Subcutaneous adipose tissue (tissue), 4 donors: ENCODE data around the gene FABP7. TPM values are rescaled to one million over a fixed set of nuclear protein-coding genes. Genes with fewer than 3 reads are reported as not detected.

Experiments
- CTCF ChIP-seq: fragments of 450-650 bp; IDR thresholded peaks from one replicate; pipeline ENCODE4 v1.5.1; 2016; ENCODE audit warnings: low read depth, mild to moderate bottlenecking, control low read depth, antibody characterized with exemption, moderate library complexity
- total RNA-seq, 4 donors: library from RNA; depleted of rRNA; stranded (reverse); fragments of >200 nt; gene quantifications; one replicate each; pipeline ENCODE4 v1.1.0, GENCODE V29; 2016

The FABP7 gene
- not detected for total RNA-seq

GRCh38 chr6:122779667-122780066 is at the start of gene FABP7:
Gene FABP7, plus strand, starts transcription at chr6:122779716. Its CDS starts 79 bp downstream, at chr6:122779795.
- no peak for TF ChIP-seq CTCF

GRCh38 chr6:122730334-122730733 is 49.2 kb upstream of the FABP7 start:
- no peak for TF ChIP-seq CTCF

- no peak for TF ChIP-seq CTCF
Measured at GRCh38 chr6:122730775-122731386, 48.6 kb upstream of the FABP7 start.

- TF ChIP-seq CTCF, result no peak
Measured at GRCh38 chr6:122733259-122733658, 46.3 kb upstream of the FABP7 start.

GRCh38 chr6:122734529-122735395 is 44.8 kb upstream of the FABP7 start:
- no peak for TF ChIP-seq CTCF

- no peak for TF ChIP-seq CTCF
Measured at GRCh38 chr6:122735582-122735981, 43.9 kb upstream of the FABP7 start.

GRCh38 chr6:122736163-122736562 is 43.4 kb upstream of the FABP7 start:
- no peak for TF ChIP-seq CTCF
